HG03060 (cell line): ENCODE results near the gene MAML3.

ENCODE experiments used
- ATAC-seq: cut with Tn5 transposase; IDR thresholded peaks from one replicate; pipeline ENCODE4 v1.9.1; 2021; ENCODE audit warnings: low read depth, moderate number of reproducible peaks; ENCODE audit not compliant: unreplicated experiment

MAML3 gene

GRCh38 chr4:139910106-139910505, 243.9 kb downstream of the MAML3 start:
- ATAC-seq = no peak

GRCh38 chr4:139908636-139909437, 245.1 kb downstream of the MAML3 start:
- ATAC-seq = no peak

GRCh38 chr4:139907001-139907809, 246.8 kb downstream of the MAML3 start:
- ATAC-seq = no peak

GRCh38 chr4:139905489-139905888, 248.5 kb downstream of the MAML3 start:
- no peak for ATAC-seq

- no peak for ATAC-seq
Observed at GRCh38 chr4:139904406-139904805, 249.6 kb downstream of the MAML3 start.

- no peak for ATAC-seq
Observed at GRCh38 chr4:139903845-139904244, 250.1 kb downstream of the MAML3 start.

GRCh38 chr4:139902321-139903320, 251.4 kb downstream of the MAML3 start:
- no peak for ATAC-seq

- no peak for ATAC-seq
Observed at GRCh38 chr4:139901531-139902320, 252.3 kb downstream of the MAML3 start.

GRCh38 chr4:139900964-139901376, 253.0 kb downstream of the MAML3 start:
- no peak for ATAC-seq

- no peak for ATAC-seq
Observed at GRCh38 chr4:139899346-139899745, 254.6 kb downstream of the MAML3 start.

- ATAC-seq = no peak
Observed at GRCh38 chr4:139898293-139898692, 255.7 kb downstream of the MAML3 start.

- ATAC-seq = no peak
Observed at GRCh38 chr4:139896091-139896604, 257.8 kb downstream of the MAML3 start.

- ATAC-seq = no peak
Observed at GRCh38 chr4:139893801-139894200, 260.2 kb downstream of the MAML3 start.

GRCh38 chr4:139892973-139893736, 260.8 kb downstream of the MAML3 start:
- no peak for ATAC-seq

- no peak for ATAC-seq
Observed at GRCh38 chr4:139890816-139891215, 263.2 kb downstream of the MAML3 start.

GRCh38 chr4:139889901-139890300, 264.1 kb downstream of the MAML3 start:
- no peak for ATAC-seq

- no peak for ATAC-seq
Observed at GRCh38 chr4:139889264-139889663, 264.7 kb downstream of the MAML3 start.

- no peak for ATAC-seq
Observed at GRCh38 chr4:139887962-139888735, 265.8 kb downstream of the MAML3 start.
